Dermis microvascular lymphatic vessel endothelial cell (primary cell): ENCODE data around the gene PLCB2. TPM values are rescaled to one million over a fixed set of nuclear protein-coding genes. Genes with fewer than 3 reads are reported as not detected.

Experiments used
- DNase-seq, 2 donors: peaks; one replicate each; pipeline versions ENCODE4 v3.0.0 to v3.0.0-alpha.2; 2010; ENCODE audit warnings: low read depth in 2 of 2
- total RNA-seq: library from RNA; depleted of rRNA; stranded (reverse); fragments of >200 nt; gene quantifications from 2 replicates; pipeline ENCODE4 v1.2.1, GENCODE V29; 2014

PLCB2 gene
- total RNA-seq, 1 donor from 2014 or later = not detected

GRCh38 chr15:40342416-40343320 lies 34.9 kb upstream of the PLCB2 start:
- peak in 1 of 2 donors; percentile 45 for DNase-seq

GRCh38 chr15:40340740-40341400 lies 33.1 kb upstream of the PLCB2 start, which contains the start of gene CCDC9B:
CCDC9B (minus strand) TSS chr15:40340939; CDS start chr15:40340819, 120 bp downstream.
- peak; percentile 64 to 89 for DNase-seq

- DNase-seq = peak; percentile 50 to 71
These were observed 32.5 kb upstream of the PLCB2 start for GRCh38 chr15:40340038-40340739.

GRCh38 chr15:40339621-40339945 lies 31.8 kb upstream of the PLCB2 start:
- DNase-seq = no peak

- DNase-seq = peak in 1 of 2 donors; percentile 55
These were observed 31.3 kb upstream of the PLCB2 start for GRCh38 chr15:40338921-40339620.

GRCh38 chr15:40338041-40338657 lies 30.4 kb upstream of the PLCB2 start:
- peak; percentile 47 to 81 for DNase-seq

- DNase-seq = no peak
These were observed 29.9 kb upstream of the PLCB2 start for GRCh38 chr15:40337597-40337996.

DNA sequence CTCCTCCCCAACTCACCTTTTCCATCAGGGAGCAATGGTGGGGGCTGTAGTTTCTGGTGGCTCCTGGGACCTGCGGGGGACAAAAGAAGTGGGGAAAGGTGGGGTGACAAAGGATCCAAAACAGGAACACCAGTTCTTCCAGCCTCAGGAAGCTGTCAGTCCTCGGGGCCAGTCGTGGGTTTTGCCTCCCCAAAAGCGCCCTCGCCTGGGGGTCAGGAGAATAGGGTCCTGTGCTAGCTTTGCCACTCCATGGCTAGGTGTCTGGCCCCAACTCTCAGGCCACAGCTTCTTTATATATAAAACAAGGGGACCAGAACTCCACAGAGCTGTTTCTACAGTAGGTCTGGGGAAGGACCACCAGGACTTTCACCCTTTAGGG lies 29.0 kb upstream of the PLCB2 start:
- no peak for DNase-seq

GRCh38 chr15:40335938-40336743 lies 28.4 kb upstream of the PLCB2 start:
- DNase-seq = no peak

- DNase-seq = no peak
These were observed 27.4 kb upstream of the PLCB2 start for GRCh38 chr15:40334941-40335795.

GRCh38 chr15:40334541-40334940 lies 26.8 kb upstream of the PLCB2 start:
- DNase-seq = no peak

DNA sequence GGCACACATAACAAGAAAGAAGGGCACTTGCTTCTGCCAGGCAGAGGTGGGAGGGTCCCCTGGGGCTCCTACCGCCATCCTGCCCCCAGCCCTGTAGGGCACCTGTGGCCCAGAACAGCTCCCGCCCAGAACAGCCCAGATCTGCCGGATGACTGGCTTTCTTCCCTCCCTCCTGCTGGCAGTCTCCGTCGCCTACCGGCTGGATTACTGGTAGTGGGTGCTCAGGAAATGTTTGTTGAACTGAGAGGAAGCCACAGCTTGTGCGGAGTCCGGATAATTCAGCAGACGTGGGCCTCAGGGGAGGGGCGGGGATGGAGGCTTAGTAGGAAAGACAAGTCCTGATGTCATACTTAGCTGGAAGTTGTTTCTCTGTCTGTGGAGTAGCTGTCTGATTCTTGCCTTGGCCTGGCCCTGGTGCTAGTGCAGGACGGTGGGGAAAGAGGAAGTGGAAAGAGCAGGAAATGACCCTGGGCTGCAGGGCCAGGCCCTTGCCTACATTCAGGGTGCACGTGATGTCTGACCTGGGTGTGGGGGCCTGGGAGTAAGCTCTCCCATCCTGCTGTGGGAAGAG lies 26.3 kb upstream of the PLCB2 start:
- DNase-seq = peak in 1 of 2 donors; percentile 93

- DNase-seq = no peak
These were observed 24.5 kb upstream of the PLCB2 start for GRCh38 chr15:40332113-40332781.

GRCh38 chr15:40331637-40332036 lies 23.9 kb upstream of the PLCB2 start:
- no peak for DNase-seq

DNA sequence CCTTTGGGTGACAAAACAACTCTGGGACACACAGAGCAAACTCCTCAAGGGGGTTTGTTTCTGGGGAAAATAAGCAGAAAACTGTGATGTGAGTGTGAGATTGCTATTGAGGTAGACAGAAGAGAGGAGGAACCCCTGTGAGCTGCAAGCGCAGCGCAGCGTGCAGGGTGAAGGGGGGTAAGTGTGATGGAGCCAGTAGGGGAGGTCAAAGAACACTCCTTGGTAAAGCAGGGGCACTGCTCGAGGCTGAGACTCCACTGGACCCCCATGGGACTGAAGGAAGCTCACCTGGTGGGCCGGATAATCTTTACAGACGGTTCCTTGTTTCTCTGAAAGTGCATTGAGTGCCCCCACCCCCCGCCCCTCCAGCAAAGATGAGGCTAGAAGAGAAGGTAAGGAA lies 23.3 kb upstream of the PLCB2 start:
- DNase-seq = no peak

- DNase-seq = no peak
These were observed 22.7 kb upstream of the PLCB2 start for GRCh38 chr15:40330368-40330836.

DNA sequence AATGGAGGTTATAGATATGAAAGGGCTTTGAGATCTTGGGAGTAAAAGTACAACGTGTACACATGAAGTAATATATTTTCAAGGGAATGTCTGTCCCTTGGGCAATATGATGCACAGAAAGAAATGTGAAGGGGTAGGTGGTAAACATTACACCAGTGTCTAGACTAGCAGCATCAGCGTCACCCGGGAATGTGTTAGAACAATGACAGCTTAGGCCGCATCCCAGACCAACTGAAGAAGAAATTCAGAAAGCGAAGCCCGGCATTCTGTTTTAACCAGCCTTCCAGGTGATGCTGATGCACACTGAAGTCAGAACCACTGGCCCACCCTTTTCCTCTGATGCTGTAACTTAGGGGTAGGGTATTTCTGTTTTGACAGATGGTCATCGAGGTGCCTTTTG lies 22.1 kb upstream of the PLCB2 start:
- DNase-seq = no peak

GRCh38 chr15:40328751-40329150 lies 21.0 kb upstream of the PLCB2 start:
- no peak for DNase-seq
